Keratinocyte (primary cell): Measurements from ENCODE around the gene LYPD6.

Experiments used
- EZH2 ChIP-seq: IDR thresholded peaks from one replicate; pipeline ENCODE4 v1.6.1; 2012; ENCODE audit warnings: inconsistent platforms, mild to moderate bottlenecking, low read length, moderate library complexity
- TF ChIP-seq, protein P1 (sequence below), 3 experiments: IDR thresholded peaks in 1 of 3; conservative IDR thresholded peaks in 1 of 3; optimal IDR thresholded peaks in 1 of 3; 2 replicates in 2 of 3; 3 replicates in 1 of 3; pipeline versions ENCODE3 to v1.5.1; 2011; ENCODE audit warnings: low read length in 3 of 3, mild to moderate bottlenecking in 3 of 3, moderate library complexity in 2 of 3, control low read depth in 1 of 3, inconsistent platforms in 1 of 3; ENCODE audit not compliant: insufficient read depth in 2 of 3; ENCODE audit errors: extremely low read depth in 1 of 3

DNA sequence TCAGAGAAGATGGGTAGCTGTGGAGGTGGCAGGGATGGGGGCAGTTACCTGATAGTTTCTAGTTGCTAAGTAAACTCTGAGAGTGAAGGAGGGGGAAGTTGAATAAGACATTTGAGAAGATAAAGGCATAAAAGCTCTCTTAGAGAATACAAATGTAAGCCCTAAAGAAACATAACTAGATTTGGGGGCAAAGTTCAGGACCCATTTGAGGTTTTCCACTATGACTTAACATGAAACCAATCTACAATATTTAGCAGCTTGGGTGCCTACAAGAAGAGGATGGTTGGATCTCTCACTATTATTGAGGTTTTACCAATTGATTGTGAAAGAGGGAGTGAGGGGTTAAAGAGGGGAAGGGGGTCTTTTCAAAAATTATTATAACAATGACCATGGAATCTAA lies 34.4 kb upstream of the LYPD6 start:
- TF ChIP-seq, protein P1, sequence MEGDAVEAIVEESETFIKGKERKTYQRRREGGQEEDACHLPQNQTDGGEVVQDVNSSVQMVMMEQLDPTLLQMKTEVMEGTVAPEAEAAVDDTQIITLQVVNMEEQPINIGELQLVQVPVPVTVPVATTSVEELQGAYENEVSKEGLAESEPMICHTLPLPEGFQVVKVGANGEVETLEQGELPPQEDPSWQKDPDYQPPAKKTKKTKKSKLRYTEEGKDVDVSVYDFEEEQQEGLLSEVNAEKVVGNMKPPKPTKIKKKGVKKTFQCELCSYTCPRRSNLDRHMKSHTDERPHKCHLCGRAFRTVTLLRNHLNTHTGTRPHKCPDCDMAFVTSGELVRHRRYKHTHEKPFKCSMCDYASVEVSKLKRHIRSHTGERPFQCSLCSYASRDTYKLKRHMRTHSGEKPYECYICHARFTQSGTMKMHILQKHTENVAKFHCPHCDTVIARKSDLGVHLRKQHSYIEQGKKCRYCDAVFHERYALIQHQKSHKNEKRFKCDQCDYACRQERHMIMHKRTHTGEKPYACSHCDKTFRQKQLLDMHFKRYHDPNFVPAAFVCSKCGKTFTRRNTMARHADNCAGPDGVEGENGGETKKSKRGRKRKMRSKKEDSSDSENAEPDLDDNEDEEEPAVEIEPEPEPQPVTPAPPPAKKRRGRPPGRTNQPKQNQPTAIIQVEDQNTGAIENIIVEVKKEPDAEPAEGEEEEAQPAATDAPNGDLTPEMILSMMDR (optimal IDR thresholded peaks at IDR 0.05 in 1 of 3, IDR thresholded peaks at IDR 0.05 in 1 of 3, conservative IDR thresholded peaks at IDR 0.05 in 1 of 3; ENCODE audit: extremely low read depth in 1 of 3, insufficient read depth in 2 of 3, low read length in 3 of 3), result no peak
- TF ChIP-seq EZH2, result no peak
